ENCODE measurements around the gene SH3RF3.

Gene SH3RF3

GRCh38 chr2:109137616-109138015, 8.6 kb downstream of the SH3RF3 start:
- no peak overlapping the region for H3K4me3 ChIP-seq (ENCODE audit: low read depth, low read length)
- DNase-seq (ENCODE audit: low read depth): no peak
- no peak for TF ChIP-seq CTCF (IDR thresholded peaks at IDR 0.05; ENCODE audit: low read depth, low read length, missing control alignments)

- TF ChIP-seq CTCF (IDR thresholded peaks at IDR 0.05; ENCODE audit: low read depth, low read length, missing control alignments): no peak
- H3K4me3 ChIP-seq (ENCODE audit: low read depth, low read length): no peak overlapping the region
- DNase-seq (ENCODE audit: low read depth): no peak
These were observed 9.4 kb downstream of the SH3RF3 start for GRCh38 chr2:109138449-109138848.

DNA sequence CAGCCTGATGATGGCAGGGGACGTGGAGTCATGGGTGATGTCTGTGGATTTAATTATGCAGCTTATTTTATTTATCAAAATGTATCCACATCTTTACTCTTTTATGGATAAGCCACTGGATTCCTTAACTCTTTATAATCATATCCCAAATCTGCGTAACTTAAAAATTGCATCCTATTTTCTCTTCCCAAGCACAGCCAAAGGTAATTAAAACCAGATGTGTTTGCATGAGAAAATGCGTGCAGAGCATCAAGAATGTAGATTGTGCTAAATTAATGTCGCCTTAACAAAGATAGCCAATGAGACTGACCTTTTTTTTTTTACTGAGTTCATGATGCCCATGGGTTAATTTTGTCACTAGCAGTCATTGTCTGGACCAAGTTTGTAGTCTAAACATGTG, 10.0 kb downstream of the SH3RF3 start:
- no peak overlapping the region for H3K4me3 ChIP-seq (ENCODE audit: low read depth, low read length)
- TF ChIP-seq CTCF (IDR thresholded peaks at IDR 0.05; ENCODE audit: low read depth, low read length, missing control alignments): no peak
- no peak for DNase-seq (ENCODE audit: low read depth)

GRCh38 chr2:109139865-109140396, 10.9 kb downstream of the SH3RF3 start:
- TF ChIP-seq CTCF (IDR thresholded peaks at IDR 0.05; ENCODE audit: low read depth, low read length, missing control alignments): no peak
- H3K4me3 ChIP-seq (ENCODE audit: low read depth, low read length): no peak overlapping the region
- DNase-seq (ENCODE audit: low read depth): no peak

DNA sequence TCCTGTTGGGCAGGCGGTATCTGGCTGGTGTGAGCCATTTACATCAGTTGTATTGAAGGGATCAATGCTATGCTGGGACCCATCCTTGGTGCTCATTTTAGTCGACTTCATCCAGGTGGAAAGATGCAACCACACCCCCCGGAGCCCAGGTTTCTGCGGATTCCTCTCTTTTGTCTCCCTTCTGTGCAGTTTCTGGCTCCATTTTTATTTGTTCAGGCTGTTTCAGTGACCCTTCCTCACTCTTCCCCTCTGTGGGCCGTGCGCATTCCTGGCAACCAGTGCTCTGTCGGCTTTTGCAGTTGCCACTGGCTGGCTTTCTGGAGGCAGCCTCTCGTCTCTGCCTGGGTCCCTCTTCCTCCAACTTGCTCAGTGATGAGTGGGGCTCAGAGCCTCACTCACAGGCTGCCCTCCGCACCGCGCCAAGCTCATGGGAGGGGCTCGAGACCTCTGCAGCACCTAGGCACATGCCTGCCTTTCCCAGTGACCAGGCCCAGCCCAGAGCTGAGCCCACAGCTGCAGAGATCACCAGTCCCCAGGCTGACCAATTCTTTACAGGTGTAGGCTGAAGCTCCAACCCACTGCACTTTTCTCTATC, 12.1 kb downstream of the SH3RF3 start:
- no peak overlapping the region for H3K4me3 ChIP-seq (ENCODE audit: low read depth, low read length)
- DNase-seq (ENCODE audit: low read depth): no peak
- no peak for TF ChIP-seq CTCF (IDR thresholded peaks at IDR 0.05; ENCODE audit: low read depth, low read length, missing control alignments)

- TF ChIP-seq CTCF (IDR thresholded peaks at IDR 0.05; ENCODE audit: low read depth, low read length, missing control alignments): no peak
- H3K4me3 ChIP-seq (ENCODE audit: low read depth, low read length): no peak overlapping the region
- no peak for DNase-seq (ENCODE audit: low read depth)
These were observed 12.8 kb downstream of the SH3RF3 start for GRCh38 chr2:109141727-109142283.
